HCT116 (cell line): Measurements from ENCODE around the gene MYH8. TPM values are rescaled to one million over a fixed set of nuclear protein-coding genes. Genes with fewer than 3 reads are reported as not detected.

ENCODE experiments used
- ATAC-seq: fragments of 200-7000 bp; cut with Tn5 transposase; 2 replicates; pipeline ENCODE4 v1.9.1; 2020; ENCODE audit warnings: mild to moderate bottlenecking, moderate library complexity
- BruUV-seq: library from RNA; stranded (reverse); fragments of 400-500 nt; replicated peaks from 2 replicates; lab custom pipeline; 2021; lab: Mats Ljungman, UMichigan
- CTCF ChIA-PET: fragments of 300-600 bp; sonication (Branson Sonifier 250); formaldehyde crosslinking; loops from one replicate; lab custom pipeline; 2021; ENCODE audit warnings: antibody characterized with exemption; lab: Charles Lee
- POLR2A ChIA-PET: fragments of 300-600, 350-600 bp; sonication (Branson Sonifier 250); formaldehyde crosslinking; loops from one replicate; lab custom pipeline; 2021; ENCODE audit warnings: antibody characterized with exemption; lab: Charles Lee
- RAD21 ChIA-PET, 2 experiments: fragments of 300-600 bp; sonication (Branson Sonifier 250); formaldehyde crosslinking; loops; one replicate each; lab custom pipeline; 2023; ENCODE audit warnings: low total read pairs in 2 of 2; ENCODE audit not compliant: uncharacterized antibody in 2 of 2, unreplicated experiment in 2 of 2, low non-redundant PET in 1 of 2; lab: Charles Lee
- DNase-seq: peaks from one replicate; pipeline ENCODE4 v3.0.0-alpha.2; 2010; ENCODE audit warnings: low read depth, low spot score
- H2AFZ ChIP-seq: fragments of 200-600 bp; shearing (Covaris generic), sonication (generic); 2 replicates; pipeline ENCODE4 v1.6.1; 2017; ENCODE audit warnings: low read depth, mixed run types, mixed read lengths, antibody characterized with exemption, low read length; ENCODE audit not compliant: poor library complexity, severe bottlenecking
- H3K27ac ChIP-seq: 2 replicates; pipeline ENCODE4 v1.5.1; 2012; ENCODE audit warnings: low read depth, low read length
- H3K27me3 ChIP-seq: fragments of 200-600 bp; sonication (generic); 2 replicates; pipeline ENCODE4 v1.6.1; 2016; ENCODE audit warnings: mixed run types, low read length, mixed read lengths; ENCODE audit not compliant: insufficient read depth
- H3K36me3 ChIP-seq, 2 experiments: fragments of 200-500 bp in 1 of 2; fragments of 200-600 bp in 1 of 2; sonication (Bioruptor generic) in 1 of 2; sonication (generic) in 1 of 2; 2 replicates each; pipeline versions ENCODE4 v1.5.1 to v1.6.1; 2014 to 2016; ENCODE audit warnings: low read length in 2 of 2, inconsistent platforms in 1 of 2, mixed read lengths in 1 of 2, mixed run types in 1 of 2; ENCODE audit not compliant: insufficient read depth in 2 of 2, control insufficient read depth in 1 of 2
- H3K4me1 ChIP-seq, 2 experiments: fragments of 200-600 bp in 1 of 2; sonication (generic) in 1 of 2; 2 replicates each; pipeline versions ENCODE4 v1.5.1 to v1.6.1; 2012 to 2017; ENCODE audit warnings: low read length in 2 of 2, inconsistent platforms in 1 of 2, mild to moderate bottlenecking in 1 of 2, mixed read lengths in 1 of 2, mixed run types in 1 of 2, moderate library complexity in 1 of 2; ENCODE audit not compliant: insufficient read depth in 2 of 2, control insufficient read depth in 1 of 2
- H3K4me2 ChIP-seq: fragments of 200-600 bp; sonication (generic); 2 replicates; pipeline ENCODE4 v1.6.1; 2017; ENCODE audit warnings: mixed run types, low read length, mixed read lengths
- H3K4me3 ChIP-seq, 2 experiments: fragments of 200-600 bp in 1 of 2; sonication (generic) in 1 of 2; replicated peaks in 1 of 2; 2 replicates each; pipeline ENCODE4 v1.5.1; 2011 to 2016; ENCODE audit warnings: low read length in 2 of 2, control low read depth in 1 of 2, low read depth in 1 of 2, mild to moderate bottlenecking in 1 of 2, mixed read lengths in 1 of 2, mixed run types in 1 of 2
- H3K79me2 ChIP-seq: fragments of 200-600 bp; sonication (generic); 2 replicates; pipeline ENCODE4 v1.6.1; 2017; ENCODE audit warnings: mild to moderate bottlenecking, mixed run types, low read length, moderate library complexity, mixed read lengths; ENCODE audit not compliant: insufficient read depth
- H3K9ac ChIP-seq: fragments of 200-600 bp; sonication (generic); 2 replicates; pipeline ENCODE4 v1.6.1; 2016; ENCODE audit warnings: low read length, mixed read lengths
- H3K9me2 ChIP-seq: fragments of 200-600 bp; sonication (generic), shearing (Covaris generic); 2 replicates; pipeline ENCODE4 v1.6.1; 2017; ENCODE audit warnings: mixed run types, mild to moderate bottlenecking, moderate library complexity; ENCODE audit not compliant: insufficient read depth
- H3K9me3 ChIP-seq, 2 experiments: fragments of 200-500 bp in 1 of 2; fragments of 200-600 bp in 1 of 2; sonication (Bioruptor generic) in 1 of 2; sonication (generic) in 1 of 2; 2 replicates each; pipeline ENCODE4 v1.6.1; 2014 to 2017; ENCODE audit warnings: low read length in 2 of 2, mixed read lengths in 2 of 2, inconsistent platforms in 1 of 2, low read depth in 1 of 2, mild to moderate bottlenecking in 1 of 2, mixed run types in 1 of 2, moderate library complexity in 1 of 2; ENCODE audit not compliant: control insufficient read depth in 1 of 2, insufficient read depth in 1 of 2
- H4K20me1 ChIP-seq: fragments of 200-600 bp; sonication (generic), shearing (Covaris generic); 2 replicates; pipeline ENCODE4 v1.6.1; 2017; ENCODE audit warnings: mixed run types, mild to moderate bottlenecking, moderate library complexity; ENCODE audit not compliant: insufficient read depth
- ATF3 ChIP-seq: IDR thresholded peaks from 2 replicates; pipeline ENCODE4 v1.6.1; 2012
- CEBPB ChIP-seq: IDR thresholded peaks from 2 replicates; pipeline ENCODE4 v1.6.1; 2012; ENCODE audit warnings: low read depth
- EGR1 ChIP-seq: IDR thresholded peaks from 2 replicates; pipeline ENCODE4 v1.6.1; 2012; ENCODE audit warnings: low read depth
- ELF1 ChIP-seq: IDR thresholded peaks from 2 replicates; pipeline ENCODE4 v1.6.1; 2012; ENCODE audit warnings: low read depth, borderline replicate concordance
- EZH2 ChIP-seq: fragments of 200-600 bp; sonication (generic); IDR thresholded peaks from 2 replicates; pipeline ENCODE4 v1.6.1; 2017; ENCODE audit warnings: antibody characterized with exemption, mixed run types
- EZH2phosphoT487 ChIP-seq: fragments of 200-600 bp; IDR thresholded peaks from 2 replicates; pipeline ENCODE4 v1.6.1; 2018; ENCODE audit warnings: antibody characterized with exemption, borderline replicate concordance
- FOSL1 ChIP-seq: IDR thresholded peaks from 2 replicates; pipeline ENCODE4 v1.6.1; 2012; ENCODE audit warnings: low read depth
- JUND ChIP-seq: IDR thresholded peaks from 2 replicates; pipeline ENCODE4 v1.6.1; 2012
- MAX ChIP-seq: IDR thresholded peaks from 2 replicates; pipeline ENCODE4 v1.6.1; 2012
- POLR2A ChIP-seq: IDR thresholded peaks from 2 replicates; pipeline ENCODE4 v1.7.0; 2011; ENCODE audit warnings: borderline replicate concordance; ENCODE audit not compliant: insufficient read depth, insufficient read length; ENCODE audit errors: extremely low read depth
- POLR2AphosphoS5 ChIP-seq: IDR thresholded peaks from 2 replicates; pipeline ENCODE4 v1.6.1; 2011; ENCODE audit warnings: mild to moderate bottlenecking, low read depth, low read length, moderate library complexity
- RAD21 ChIP-seq: IDR thresholded peaks from 2 replicates; pipeline ENCODE4 v1.6.1; 2012; ENCODE audit warnings: low read depth, mild to moderate bottlenecking
- SIN3A ChIP-seq: IDR thresholded peaks from 2 replicates; pipeline ENCODE4 v1.6.1; 2012; ENCODE audit warnings: low read depth
- SP1 ChIP-seq: IDR thresholded peaks from 2 replicates; pipeline ENCODE4 v1.6.1; 2012; ENCODE audit warnings: low read depth
- SRF ChIP-seq: IDR thresholded peaks from 2 replicates; pipeline ENCODE4 v1.6.1; 2012; ENCODE audit warnings: low read depth
- TCF7L2 ChIP-seq: IDR thresholded peaks from 2 replicates; pipeline ENCODE4 v1.7.0; 2011; ENCODE audit warnings: borderline replicate concordance, inconsistent platforms; ENCODE audit not compliant: insufficient read depth, insufficient read length; ENCODE audit errors: extremely low read depth
- YY1 ChIP-seq: IDR thresholded peaks from 2 replicates; pipeline ENCODE4 v1.6.1; 2011; ENCODE audit warnings: low read length, low read depth, moderate library complexity, mild to moderate bottlenecking; ENCODE audit not compliant: insufficient replicate concordance; ENCODE audit errors: extremely low read depth
- ZBTB33 ChIP-seq: IDR thresholded peaks from 2 replicates; pipeline ENCODE4 v1.6.1; 2011; ENCODE audit warnings: mild to moderate bottlenecking, low read length, moderate library complexity; ENCODE audit not compliant: insufficient replicate concordance; ENCODE audit errors: extremely low read depth
- ZFX ChIP-seq: fragments of 450-650 bp; IDR thresholded peaks from 2 replicates; pipeline ENCODE4 v1.6.1; 2017
- ZNF274 ChIP-seq: fragments of 200-500 bp; sonication (Bioruptor generic); IDR thresholded peaks from 2 replicates; pipeline ENCODE4 v1.6.1; 2014; ENCODE audit warnings: mild to moderate bottlenecking, low read depth, low read length, inconsistent platforms
- intact Hi-C: fragments of 100-400 bp; cut with micrococcal nuclease; formaldehyde crosslinking; loops from 2 replicates; pipeline ENCODE4 v1.10.0; 2022
- total RNA-seq: library from RNA; stranded (reverse); gene quantifications from one replicate; pipeline ENCODE4 v1.2.1, GENCODE V29; 2021; ENCODE audit not compliant: unreplicated experiment

MYH8 gene
- total RNA-seq, 1 experiment from 2014 or later: not detected

- BruUV-seq: no TSS peak
- Histone ChIP-seq H3K9me2 (no peaks in the 10 kb centered on the region), H3K27me3 (peaks cover 45% of the 10 kb centered on the region), H3K4me3 (no peak overlapping the region), H3K4me1 (no peaks in the 10 kb centered on the region), H3K27ac (no peak overlapping the region), H2AFZ (no peak overlapping the region), H4K20me1 (no peaks in the 10 kb centered on the region), H3K79me2 (no peaks in the 10 kb centered on the region), H3K36me3 (no peaks in the 10 kb centered on the region), H3K9me3 (no peaks in the 10 kb centered on the region), H3K4me2 (no peak overlapping the region), H3K9ac (no peak overlapping the region)
- TF ChIP-seq SRF (no peak), ZNF274 (no peak), ATF3 (no peak), ZBTB33 (no peak), SP1 (no peak), YY1 (no peak), POLR2AphosphoS5 (no peak), JUND (no peak), FOSL1 (no peak), ELF1 (no peak), RAD21 (no peak), TCF7L2 (no peak), EZH2 (no peak), MAX (no peak), EGR1 (no peak), EZH2phosphoT487 (no peak), ZFX (no peak), SIN3A (no peak), CEBPB (no peak), POLR2A (no peak)
- no peak for ATAC-seq
- ChIA-PET CTCF (no interaction called here), RAD21 (no interaction called here), POLR2A (no interaction called here)
- DNase-seq: no peak
- intact Hi-C loops: loop anchor here (5.0 kb wide), 1 partner anchor 51 kb away; no protein-coding TSS in a partner anchor
Observed at GRCh38 chr17:10457952-10458351, 36.2 kb upstream of the MYH8 start.
